Activated effector memory CD4-positive, alpha-beta T cell treated with Interleukin-2 at 50 U/mL for 16 hours (primary cell): ENCODE measurements around the gene RAB17.

Experiments used
- DNase-seq: peaks from one replicate; pipeline ENCODE4 v3.0.0-alpha.2; 2020

Gene RAB17

GRCh38 chr2:237534380-237534779 is 56.2 kb downstream of the RAB17 start:
- no peak for DNase-seq

DNA sequence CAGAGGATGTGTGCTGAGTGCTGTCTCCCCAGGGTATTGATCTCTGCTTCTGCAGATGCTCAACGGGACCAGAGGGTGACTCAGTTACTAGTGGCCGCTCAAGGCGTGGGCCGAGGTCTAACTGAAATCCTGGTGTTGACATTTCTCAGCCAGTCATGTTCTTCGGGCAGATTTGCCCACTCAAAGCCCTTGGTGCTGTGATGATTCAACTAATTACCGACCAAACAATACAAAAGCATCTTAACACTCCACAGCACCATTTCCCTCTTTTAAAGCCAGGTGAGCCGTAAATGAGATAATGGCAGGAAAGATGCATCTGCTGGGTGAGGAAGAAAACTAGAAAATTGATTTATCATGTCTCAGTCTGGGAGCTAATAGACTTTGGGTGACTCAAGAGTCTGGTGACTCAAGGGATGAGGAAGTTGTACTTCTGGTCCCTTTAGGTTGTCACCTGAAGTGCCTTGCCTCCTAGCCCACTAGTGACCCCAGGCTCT is 56.8 kb downstream of the RAB17 start:
- DNase-seq: no peak

- DNase-seq: no peak
These were observed 58.4 kb downstream of the RAB17 start for GRCh38 chr2:237532160-237532559.

GRCh38 chr2:237530472-237531433 is 59.8 kb downstream of the RAB17 start:
- no peak for DNase-seq

DNA sequence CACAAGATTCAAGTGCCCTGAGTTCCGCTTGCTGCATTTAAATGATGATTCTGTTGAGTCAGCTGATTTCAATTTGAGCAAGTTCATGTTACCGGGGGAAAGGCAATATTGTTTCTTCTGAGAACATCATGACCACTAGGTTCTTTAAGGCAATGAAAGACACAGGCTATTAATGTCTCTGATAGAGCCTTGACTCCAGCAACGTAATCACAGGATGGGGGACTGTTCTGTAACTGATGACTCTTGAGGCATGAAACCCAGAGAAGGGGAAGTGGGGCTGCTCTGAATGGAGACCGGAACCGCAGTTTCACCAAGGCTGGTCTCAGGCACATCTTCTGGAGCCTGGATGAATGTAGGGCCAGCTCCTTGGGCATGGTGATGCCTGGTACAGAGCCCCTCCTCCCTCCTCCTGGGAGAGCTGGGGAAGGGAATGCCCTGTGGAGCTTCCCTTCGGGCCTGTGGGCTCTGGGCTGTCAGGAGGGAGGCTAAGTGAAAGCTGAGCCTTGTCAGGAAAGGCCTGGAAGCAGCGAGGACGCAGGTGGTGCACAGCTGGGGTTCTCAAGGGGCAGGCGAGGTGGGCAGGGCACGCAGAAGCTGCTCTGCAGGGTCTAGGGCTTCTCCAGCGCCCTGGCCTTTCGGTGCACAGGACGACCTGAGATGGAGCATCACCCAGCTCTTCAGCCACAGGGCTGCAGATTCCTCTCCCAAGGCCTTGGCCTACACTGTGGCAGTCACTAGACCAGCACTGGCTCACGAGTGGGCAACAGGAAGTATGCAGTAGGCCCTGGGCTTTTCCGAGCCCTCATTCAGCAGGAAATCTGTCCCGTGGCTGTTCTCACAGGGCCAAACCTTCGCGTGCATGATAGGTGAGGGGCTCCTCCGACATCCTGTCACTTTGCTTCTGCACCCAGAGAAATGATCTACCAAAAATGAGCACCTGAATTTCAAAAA is 60.8 kb downstream of the RAB17 start:
- DNase-seq: no peak

GRCh38 chr2:237527766-237528165 is 62.8 kb downstream of the RAB17 start:
- no peak for DNase-seq

DNA sequence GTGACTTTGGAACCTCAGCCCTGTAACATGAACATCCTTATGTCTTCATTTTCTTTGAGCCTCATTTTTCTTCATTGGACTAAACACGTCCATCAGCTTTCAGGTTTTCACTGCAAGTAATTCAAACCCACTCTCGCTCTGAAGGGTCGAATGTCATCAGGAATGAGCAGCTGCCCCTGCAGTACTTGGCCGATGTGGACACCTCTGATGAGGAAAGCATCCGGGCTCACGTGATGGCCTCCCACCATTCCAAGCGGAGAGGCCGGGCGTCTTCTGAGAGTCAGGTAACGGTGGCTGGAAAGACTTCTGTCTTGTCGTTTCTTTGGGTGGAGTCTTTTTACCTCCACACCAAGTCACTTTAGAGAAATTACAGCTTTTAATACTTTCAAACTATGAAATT is 63.3 kb downstream of the RAB17 start:
- no peak for DNase-seq

DNA sequence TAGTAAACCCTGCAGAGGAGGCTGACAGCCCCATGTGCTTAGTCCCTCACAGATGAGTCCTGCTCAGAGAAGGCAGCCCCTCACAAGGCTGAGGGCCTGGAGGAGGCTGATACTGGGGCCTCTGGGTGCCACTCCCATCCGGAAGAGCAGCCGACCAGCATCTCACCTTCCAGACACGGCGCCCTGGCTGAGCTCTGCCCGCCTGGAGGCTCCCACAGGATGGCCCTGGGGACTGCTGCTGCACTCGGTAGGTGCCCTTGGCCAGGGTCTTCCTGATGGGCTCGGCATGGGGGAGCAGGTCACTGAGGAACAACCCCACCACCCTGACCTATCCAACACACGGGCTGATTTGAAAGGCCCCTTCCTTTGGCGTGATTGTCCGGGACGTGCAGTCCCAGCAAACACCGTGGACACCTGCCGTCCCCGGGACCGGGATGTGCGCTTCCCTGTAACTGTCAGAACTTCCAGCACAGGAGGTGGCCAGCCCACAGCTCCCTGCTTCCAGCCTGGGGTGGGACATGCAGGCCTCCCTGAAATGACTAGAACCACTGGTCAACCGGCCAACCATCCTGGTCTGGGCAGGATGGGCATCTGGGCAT is 64.9 kb downstream of the RAB17 start:
- no peak for DNase-seq

- no peak for DNase-seq
These were observed 65.9 kb downstream of the RAB17 start for GRCh38 chr2:237524631-237525030.
